VCaP (cell line): ENCODE measurements around the gene GCDH.

ENCODE experiments used
- H3K27ac ChIP-seq: fragments of 450-650 bp; 2 replicates; pipeline ENCODE4 v1.5.1; 2017
- TF ChIP-seq, protein P1 (sequence below): fragments of 450-650 bp; conservative IDR thresholded peaks from 2 replicates; pipeline ENCODE4 v1.5.1; 2017; ENCODE audit warnings: mild to moderate bottlenecking, moderate library complexity

GCDH gene

DNA sequence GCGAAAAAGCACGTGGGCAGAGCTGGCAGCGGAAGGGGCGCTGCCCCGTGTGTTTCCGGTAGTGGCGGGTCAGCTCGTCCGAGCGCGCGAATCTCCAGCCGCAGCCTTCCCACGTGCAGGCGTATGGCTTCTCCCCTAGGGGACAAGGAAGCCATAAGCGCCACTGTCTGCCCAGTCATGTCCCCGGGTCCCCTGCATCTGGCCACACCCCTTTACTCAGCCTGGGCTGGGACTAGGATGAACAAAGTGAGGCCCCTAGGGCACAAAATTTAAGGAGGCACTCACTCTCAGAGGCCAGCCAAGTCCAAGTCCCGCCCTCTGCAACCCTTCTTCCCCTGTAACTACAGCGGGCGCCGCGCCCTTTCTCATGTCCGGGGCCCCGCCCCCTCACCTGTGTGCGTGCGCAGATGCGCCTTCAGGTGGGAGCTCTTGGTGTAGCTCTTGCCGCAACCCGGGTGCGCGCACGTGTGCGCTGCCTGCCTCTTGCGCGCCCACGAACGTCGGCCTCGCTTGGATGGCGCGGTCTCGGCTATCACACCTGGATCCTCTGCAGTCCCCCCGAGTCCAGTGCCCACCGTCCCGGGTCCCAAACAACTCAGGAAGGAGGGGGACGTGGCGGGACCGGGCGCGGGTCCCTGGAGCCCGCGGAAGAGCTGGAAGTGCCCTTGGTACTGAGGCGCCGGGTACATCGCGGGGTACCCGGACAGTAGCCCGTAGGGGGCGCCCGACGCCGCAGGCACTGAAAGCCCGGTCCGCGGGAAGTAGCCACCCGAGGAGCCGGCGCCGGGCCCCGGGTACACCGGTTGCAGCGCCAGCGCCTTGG, 5.8 kb upstream of the GCDH start:
- TF ChIP-seq, protein P1, sequence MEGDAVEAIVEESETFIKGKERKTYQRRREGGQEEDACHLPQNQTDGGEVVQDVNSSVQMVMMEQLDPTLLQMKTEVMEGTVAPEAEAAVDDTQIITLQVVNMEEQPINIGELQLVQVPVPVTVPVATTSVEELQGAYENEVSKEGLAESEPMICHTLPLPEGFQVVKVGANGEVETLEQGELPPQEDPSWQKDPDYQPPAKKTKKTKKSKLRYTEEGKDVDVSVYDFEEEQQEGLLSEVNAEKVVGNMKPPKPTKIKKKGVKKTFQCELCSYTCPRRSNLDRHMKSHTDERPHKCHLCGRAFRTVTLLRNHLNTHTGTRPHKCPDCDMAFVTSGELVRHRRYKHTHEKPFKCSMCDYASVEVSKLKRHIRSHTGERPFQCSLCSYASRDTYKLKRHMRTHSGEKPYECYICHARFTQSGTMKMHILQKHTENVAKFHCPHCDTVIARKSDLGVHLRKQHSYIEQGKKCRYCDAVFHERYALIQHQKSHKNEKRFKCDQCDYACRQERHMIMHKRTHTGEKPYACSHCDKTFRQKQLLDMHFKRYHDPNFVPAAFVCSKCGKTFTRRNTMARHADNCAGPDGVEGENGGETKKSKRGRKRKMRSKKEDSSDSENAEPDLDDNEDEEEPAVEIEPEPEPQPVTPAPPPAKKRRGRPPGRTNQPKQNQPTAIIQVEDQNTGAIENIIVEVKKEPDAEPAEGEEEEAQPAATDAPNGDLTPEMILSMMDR = peak; percentile 67
- H3K27ac ChIP-seq = peak overlapping the region; percentile 32; the same call in 1 of the 2 replicates

DNA sequence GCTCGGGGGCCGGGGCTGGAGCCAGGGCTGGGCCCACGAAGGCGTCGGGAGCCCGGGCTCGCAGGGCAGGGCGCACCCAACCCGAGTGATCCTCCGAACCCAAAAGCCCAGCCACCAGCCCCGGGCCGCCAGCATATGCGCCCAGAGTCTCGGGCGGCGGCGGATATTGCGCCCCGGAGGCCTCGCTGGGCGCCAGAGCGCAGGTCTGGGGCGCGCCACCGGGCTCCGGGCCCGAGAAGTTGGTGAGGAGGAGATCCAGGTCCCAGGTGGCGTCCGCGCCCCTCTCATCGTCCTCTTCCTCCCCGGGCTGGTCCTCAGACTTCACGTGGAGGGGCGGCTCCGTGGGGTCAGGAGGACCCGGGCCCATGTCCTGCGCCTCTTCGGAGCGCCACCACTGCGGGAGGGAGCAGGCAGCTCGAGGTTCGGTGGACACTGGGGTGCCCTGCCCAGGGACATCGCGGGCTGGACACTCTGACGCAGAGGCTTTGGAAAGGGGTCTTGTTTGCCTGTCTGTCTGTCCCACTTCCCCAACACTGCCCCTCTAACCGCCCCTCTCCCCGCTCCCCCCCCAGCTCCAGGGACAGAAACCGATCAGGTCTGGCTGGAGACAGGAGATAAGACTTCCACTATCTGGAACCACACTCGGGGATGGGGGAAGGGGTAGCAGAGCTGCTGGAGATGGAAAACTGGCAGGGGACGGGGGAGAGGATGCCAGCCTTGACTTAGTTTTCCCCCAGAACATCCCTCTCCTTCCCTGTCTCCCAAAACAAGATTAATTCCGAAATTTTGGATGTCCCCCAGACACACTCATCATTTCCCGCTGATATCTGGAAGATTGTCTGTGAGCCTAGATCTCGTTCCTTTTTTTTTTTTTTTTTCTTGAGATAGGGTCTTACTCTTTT, 5.0 kb upstream of the GCDH start:
- H3K27ac ChIP-seq = peak overlapping the region; percentile 32; the same call in 1 of the 2 replicates
- TF ChIP-seq, protein P1 = peak; percentile 29; the same call in 1 of the 2 replicates

DNA sequence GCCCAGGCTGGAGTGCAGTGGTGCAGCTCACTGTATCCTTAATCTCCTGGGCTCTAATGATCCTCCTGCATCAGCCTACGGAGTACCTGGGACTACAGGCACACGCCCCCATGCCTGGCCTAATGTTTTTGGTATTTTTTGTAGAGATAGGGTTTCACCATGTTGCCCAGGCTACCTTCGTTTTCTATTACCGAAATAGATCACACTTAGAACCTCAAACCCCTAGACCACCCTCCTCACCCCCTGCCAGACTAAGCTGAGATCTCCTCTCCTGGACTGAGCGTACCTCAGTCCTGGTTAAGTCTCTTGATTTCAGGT, 4.3 kb upstream of the GCDH start:
- TF ChIP-seq, protein P1 = no peak

DNA sequence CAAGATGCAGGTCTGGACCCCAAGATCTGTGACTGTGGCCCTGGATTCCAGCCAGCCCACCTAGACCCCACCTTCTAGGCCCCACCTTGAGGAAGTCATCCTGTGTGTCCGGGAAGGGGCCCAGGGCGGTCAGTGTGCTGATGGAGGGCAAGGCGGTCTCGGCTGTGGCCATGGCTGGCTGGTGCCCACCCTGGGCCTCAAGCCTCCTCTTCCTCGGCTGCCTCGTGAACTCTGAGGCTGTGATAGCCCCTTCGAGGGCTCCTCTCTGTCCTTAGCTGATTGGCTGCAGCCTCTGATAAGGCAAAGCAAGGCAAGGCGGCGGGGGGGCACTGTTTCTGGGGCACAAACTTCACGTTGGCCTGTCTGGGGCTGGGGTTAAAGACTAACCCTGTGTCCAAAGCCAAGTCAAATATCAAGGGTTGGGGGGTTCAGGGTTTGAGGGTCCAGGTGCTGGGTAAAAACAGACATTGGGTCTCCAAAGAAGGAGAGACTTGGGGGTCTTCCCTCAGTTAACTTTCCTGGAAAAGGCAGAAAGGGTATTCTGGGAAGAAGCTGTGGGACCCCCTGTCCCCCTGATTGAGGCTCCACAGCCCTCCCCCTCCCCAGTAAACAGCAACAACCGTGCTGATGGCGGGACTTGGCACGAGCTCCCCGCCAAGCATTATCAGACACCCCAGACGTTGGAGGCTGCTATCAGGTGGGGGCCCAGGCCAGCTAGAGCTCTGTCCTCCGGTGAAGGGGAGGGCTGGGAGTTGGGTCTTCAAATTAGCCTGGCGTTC, 3.8 kb upstream of the GCDH start, which contains the start of gene KLF1:
Gene KLF1 (minus strand): TSS at position 233 of the 779 bp plus-strand sequence. CDS start 61 bp downstream, at position 172.
- TF ChIP-seq, protein P1 = no peak
- H3K27ac ChIP-seq = no peak within 1 kb of the TSS

More for the DNA sequence above, 4.3 kb upstream of the GCDH start:
- no peak overlapping the region for H3K27ac ChIP-seq

DNA sequence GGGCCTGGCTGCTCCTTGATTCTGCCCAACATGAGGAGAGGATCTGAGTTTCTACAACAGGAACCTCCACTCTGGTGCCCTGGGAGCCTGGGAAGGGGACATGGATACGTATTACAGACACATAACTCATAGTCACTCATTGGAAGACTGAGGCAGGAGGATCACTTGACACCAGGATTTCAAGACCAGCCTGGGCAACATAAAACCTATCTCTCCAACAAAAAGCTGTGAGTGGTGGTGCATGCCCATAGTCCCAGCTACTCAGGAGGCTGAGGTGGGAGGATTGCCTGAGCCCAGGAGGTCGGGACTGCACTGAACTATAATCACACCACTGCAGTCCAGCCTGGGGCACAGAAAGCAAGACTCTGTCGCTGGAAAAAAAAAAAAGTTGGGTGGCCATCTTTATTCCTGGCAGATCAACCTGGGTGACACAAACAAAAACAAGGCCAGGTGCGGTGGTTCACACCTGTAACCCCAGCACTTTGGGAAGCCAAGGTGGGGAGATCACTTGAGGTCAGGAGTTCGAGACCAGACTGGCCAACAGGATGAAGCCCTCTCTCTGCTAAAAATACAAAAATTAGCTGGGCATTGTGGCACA, 2.9 kb upstream of the GCDH start:
- TF ChIP-seq, protein P1 = no peak
- no peak overlapping the region for H3K27ac ChIP-seq

DNA sequence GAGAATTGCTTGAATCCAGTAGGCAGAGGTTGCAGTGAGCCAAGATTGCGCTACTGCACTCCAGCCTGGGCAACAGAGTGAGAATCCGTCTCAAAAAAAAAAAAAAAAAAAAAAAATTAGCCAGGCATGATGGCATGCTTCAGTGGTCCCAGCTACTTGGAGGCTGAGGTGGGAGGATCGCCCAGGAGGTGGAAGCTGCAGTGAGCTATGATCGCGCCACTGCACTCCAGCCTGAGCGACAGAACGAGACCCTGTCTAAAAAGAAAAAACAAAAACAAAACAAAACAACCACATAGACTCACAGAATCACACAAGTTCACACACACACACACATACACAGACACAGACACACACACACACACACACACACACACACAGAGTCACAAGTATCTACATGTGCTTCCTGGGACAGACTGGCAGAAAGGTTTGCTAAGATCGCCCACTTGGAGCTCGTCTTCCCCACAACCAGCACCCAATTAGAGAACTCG, 617 bp upstream of the GCDH start:
- H3K27ac ChIP-seq = peak overlapping the region; percentile 56

DNA sequence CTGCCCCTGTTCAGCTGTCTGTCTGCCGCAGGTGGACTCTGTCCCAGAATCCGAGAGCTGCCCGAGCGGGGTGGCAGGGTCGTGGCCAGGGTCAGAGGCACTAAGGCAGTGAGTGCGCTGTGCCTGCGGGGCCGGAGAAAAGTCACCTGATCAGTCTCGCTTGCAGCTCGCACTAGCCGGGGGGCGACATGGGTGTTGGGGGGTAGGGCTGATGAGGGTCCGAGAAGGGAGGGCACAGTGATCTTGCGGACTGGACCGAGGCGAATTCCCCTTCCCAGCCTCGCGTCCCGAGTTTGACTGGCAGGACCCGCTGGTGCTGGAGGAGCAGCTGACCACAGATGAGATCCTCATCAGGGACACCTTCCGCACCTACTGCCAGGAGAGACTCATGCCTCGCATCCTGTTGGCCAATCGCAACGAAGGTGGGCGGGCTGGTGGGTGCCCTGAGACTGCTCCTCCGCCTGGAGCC, 627 bp downstream of the GCDH start:
- peak overlapping the region; percentile 56; the same call in 1 of the 2 replicates for H3K27ac ChIP-seq
- TF ChIP-seq, protein P1 = no peak
